Measurements from ENCODE around the gene RSPRY1.

Gene RSPRY1

GRCh38 chr16:57282510-57283213 is 96.5 kb downstream of the RSPRY1 start:
- Mint-ChIP-seq H3K27me3 (ENCODE audit: low read depth) (peaks cover 74% of the 10 kb centered on the region), H3K36me3 (ENCODE audit: low read depth) (no peaks in the 10 kb centered on the region), H3K4me1 (no peaks in the 10 kb centered on the region), H3K27ac (no peak overlapping the region), H3K4me3 (peak overlapping the region in 2 of 3 experiments; percentile 79 to 86), H3K9me3 (no peaks in the 10 kb centered on the region)
- TF ChIP-seq, protein P1, sequence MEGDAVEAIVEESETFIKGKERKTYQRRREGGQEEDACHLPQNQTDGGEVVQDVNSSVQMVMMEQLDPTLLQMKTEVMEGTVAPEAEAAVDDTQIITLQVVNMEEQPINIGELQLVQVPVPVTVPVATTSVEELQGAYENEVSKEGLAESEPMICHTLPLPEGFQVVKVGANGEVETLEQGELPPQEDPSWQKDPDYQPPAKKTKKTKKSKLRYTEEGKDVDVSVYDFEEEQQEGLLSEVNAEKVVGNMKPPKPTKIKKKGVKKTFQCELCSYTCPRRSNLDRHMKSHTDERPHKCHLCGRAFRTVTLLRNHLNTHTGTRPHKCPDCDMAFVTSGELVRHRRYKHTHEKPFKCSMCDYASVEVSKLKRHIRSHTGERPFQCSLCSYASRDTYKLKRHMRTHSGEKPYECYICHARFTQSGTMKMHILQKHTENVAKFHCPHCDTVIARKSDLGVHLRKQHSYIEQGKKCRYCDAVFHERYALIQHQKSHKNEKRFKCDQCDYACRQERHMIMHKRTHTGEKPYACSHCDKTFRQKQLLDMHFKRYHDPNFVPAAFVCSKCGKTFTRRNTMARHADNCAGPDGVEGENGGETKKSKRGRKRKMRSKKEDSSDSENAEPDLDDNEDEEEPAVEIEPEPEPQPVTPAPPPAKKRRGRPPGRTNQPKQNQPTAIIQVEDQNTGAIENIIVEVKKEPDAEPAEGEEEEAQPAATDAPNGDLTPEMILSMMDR (IDR thresholded peaks at IDR 0.05; ENCODE audit: unreplicated experiment in 3 of 3): no peak

DNA sequence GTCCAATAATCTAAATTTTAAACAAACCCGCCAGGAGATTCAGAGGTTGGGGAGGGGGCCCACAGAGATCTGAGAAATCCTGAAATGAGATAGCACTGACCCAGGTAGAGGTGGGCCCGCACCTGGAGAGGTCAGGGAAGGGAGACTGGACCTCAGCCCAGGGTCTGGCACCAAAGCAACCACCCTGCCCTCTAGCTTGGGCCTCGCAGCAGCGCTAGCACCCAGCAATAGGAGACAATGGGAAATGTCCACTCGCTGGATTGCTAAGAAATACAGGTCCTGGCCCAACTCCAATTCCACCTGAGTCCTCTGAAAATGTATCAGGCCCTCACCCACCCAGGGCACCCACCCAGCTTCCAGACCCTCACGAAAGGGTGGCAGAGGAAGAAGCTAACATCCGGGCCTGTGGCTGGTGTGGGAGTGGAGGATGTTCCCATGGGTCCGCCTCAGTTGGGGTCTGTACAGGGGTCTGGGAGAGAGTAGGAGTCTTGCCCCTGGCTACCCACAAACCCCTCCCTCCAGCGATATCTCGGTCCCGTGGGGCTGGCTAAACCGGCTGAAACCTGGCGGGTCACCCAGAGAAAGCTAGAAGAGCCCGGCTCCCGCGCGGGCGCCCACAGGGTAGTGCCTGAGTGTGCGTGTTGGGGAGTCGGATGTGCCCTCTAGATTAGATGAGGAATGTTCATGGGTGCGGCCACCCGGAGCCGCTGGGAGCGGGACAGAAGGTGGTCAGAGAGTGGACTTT is 97.3 kb downstream of the RSPRY1 start:
- Mint-ChIP-seq H3K27me3 (ENCODE audit: low read depth) (peaks cover 74% of the 10 kb centered on the region), H3K36me3 (ENCODE audit: low read depth) (no peaks in the 10 kb centered on the region), H3K4me3 (peak overlapping the region; percentile 79 to 86 (median 79)), H3K4me1 (no peaks in the 10 kb centered on the region), H3K9me3 (no peaks in the 10 kb centered on the region), H3K27ac (no peak overlapping the region)
- TF ChIP-seq, protein P1 (IDR thresholded peaks at IDR 0.05; ENCODE audit: unreplicated experiment in 3 of 3): no peak

GRCh38 chr16:57283959-57284208 is 97.8 kb downstream of the RSPRY1 start:
- Mint-ChIP-seq H3K36me3 (ENCODE audit: low read depth) (no peaks in the 10 kb centered on the region), H3K4me1 (no peaks in the 10 kb centered on the region)
- TF ChIP-seq, protein P1 (IDR thresholded peaks at IDR 0.05; ENCODE audit: unreplicated experiment in 3 of 3): no peak

DNA sequence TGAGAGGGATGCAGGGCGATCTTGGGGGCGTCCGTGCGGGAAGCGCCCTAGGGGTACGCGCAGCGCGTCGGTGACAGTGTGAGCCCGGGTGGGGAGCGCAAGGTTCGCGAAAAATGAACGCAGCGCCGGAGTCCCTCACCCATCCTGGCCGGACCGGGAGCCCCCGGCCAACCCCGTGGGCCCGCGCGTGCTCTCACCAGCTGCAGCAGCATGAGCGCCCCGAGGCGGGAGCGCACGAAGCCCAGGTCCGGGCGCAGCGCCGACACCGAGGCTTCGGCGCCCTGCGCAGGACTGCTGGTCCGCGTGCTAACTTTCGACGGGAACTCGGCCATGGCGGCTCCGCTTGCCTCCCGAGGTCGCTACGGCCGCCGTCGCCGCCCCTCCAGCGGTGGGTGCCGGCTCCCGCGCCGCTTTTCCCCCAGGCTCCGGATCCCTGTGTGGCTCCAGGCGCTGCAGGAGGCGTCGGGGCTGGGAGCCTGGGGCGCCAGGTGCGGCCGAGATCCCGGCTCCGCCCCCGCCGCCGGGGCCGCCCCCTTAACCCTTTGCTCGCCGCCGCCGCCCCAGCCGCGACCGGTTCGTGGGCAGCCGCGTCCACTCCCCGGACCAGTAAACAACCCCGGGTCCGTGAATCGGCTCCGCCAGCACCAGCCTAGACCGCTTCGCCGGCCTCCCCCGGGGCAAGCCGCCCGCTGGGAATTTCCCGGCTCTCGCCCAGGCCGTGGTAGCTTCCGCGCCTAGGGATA is 98.3 kb downstream of the RSPRY1 start, which contains the start of gene PLLP:
Gene PLLP, minus strand, starts transcription at position 464 of the 743 bp plus-strand sequence. Its CDS starts 132 bp downstream, at position 332.
- H3K36me3 Mint-ChIP-seq (ENCODE audit: low read depth): no peaks in the 10 kb centered on the region
- H3K4me1 Mint-ChIP-seq: no peaks in the 10 kb centered on the region
- H3K9me3 Mint-ChIP-seq: no peaks in the 10 kb centered on the region

More at GRCh38 chr16:57283959-57284208, 97.8 kb downstream of the RSPRY1 start:
- Mint-ChIP-seq H3K27ac (no peak overlapping the region), H3K9me3 (no peaks in the 10 kb centered on the region), H3K4me3 (peak overlapping the region; percentile 79 to 86 (median 79)), H3K27me3 (ENCODE audit: low read depth) (peaks cover 74% of the 10 kb centered on the region)

GRCh38 chr16:57284952-57285363 is 98.8 kb downstream of the RSPRY1 start:
- peak overlapping the region; percentile 56 to 69 (median 66) for H3K4me3 Mint-ChIP-seq
- H3K27me3 Mint-ChIP-seq (ENCODE audit: low read depth): peaks cover 70% of the 10 kb centered on the region
- H3K4me1 Mint-ChIP-seq: no peaks in the 10 kb centered on the region
- TF ChIP-seq, protein P1 (IDR thresholded peaks at IDR 0.05; ENCODE audit: unreplicated experiment in 3 of 3): no peak
- no peak overlapping the region for H3K27ac Mint-ChIP-seq
- H3K36me3 Mint-ChIP-seq (ENCODE audit: low read depth): no peaks in the 10 kb centered on the region
- no peaks in the 10 kb centered on the region for H3K9me3 Mint-ChIP-seq

More for the DNA sequence above, 98.3 kb downstream of the RSPRY1 start, which contains the start of gene PLLP:
- Mint-ChIP-seq H3K27me3 (ENCODE audit: low read depth) (peaks cover 74% of the 10 kb centered on the region), H3K27ac (no peak within 1 kb of the TSS), H3K4me3 (peak within 1 kb of the TSS; percentile 79 to 86 (median 79))
- TF ChIP-seq, protein P1 (IDR thresholded peaks at IDR 0.05; ENCODE audit: unreplicated experiment in 3 of 3): no peak
